GM13977 (cell line): ENCODE data around the gene MRPS27.

Experiments
- DNase-seq: peaks from one replicate; pipeline ENCODE4 v3.0.0; 2012; ENCODE audit warnings: low spot score
- in situ Hi-C: fragments of 300-500 bp; cut with MboI; formaldehyde crosslinking; loops from one replicate; pipeline ENCODE4 v1.12.0; 2022; ENCODE audit warnings: low sequenced_read_pairs, low pct_unique_long_range_greater_than_20kb, mixed read lengths, inconsistent platforms; ENCODE audit not compliant: unreplicated experiment
- TF ChIP-seq, protein P1 (sequence below): IDR thresholded peaks from 2 replicates; pipeline ENCODE4 v1.5.1; 2012; ENCODE audit warnings: mild to moderate bottlenecking, control low read depth; ENCODE audit not compliant: insufficient read depth; ENCODE audit errors: extremely low read depth, missing control alignments

MRPS27 gene

DNA sequence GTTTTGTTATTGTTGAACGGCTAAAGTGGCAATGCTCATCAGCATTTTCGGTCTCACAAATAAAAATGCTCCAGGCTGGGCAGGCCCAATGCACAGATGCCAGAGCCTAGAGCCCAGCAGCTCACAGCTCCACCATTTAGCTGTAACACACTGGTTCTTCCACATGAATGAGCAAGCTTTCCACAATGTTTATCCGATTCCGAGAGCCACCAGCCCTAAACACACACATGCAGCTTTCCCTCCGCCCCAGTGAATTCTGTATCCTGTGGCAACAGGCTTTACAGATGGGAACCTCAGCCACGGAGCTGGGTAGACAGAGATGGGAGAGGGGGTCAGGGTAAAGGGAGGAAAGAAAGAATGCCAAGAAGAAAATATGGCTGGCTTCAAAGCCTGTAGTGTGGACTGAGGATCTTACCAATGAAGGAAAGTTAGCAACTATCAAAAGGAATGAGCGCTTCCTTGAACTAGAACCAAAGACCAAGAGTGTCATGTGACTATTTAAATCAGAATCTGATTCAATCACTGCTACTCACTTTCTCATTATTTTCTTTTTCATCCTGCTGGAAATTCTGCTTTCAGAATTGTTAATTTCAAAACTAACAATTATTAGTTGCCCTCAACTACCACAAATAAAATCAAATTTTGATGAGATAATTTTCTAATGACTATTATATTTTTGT, 77.1 kb downstream of the MRPS27 start:
- in situ Hi-C loops = loop anchor here (10.0 kb wide), 1 partner anchor 108 kb away; no protein-coding TSS in a partner anchor
- DNase-seq = no peak
- TF ChIP-seq, protein P1, sequence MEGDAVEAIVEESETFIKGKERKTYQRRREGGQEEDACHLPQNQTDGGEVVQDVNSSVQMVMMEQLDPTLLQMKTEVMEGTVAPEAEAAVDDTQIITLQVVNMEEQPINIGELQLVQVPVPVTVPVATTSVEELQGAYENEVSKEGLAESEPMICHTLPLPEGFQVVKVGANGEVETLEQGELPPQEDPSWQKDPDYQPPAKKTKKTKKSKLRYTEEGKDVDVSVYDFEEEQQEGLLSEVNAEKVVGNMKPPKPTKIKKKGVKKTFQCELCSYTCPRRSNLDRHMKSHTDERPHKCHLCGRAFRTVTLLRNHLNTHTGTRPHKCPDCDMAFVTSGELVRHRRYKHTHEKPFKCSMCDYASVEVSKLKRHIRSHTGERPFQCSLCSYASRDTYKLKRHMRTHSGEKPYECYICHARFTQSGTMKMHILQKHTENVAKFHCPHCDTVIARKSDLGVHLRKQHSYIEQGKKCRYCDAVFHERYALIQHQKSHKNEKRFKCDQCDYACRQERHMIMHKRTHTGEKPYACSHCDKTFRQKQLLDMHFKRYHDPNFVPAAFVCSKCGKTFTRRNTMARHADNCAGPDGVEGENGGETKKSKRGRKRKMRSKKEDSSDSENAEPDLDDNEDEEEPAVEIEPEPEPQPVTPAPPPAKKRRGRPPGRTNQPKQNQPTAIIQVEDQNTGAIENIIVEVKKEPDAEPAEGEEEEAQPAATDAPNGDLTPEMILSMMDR = no peak

DNA sequence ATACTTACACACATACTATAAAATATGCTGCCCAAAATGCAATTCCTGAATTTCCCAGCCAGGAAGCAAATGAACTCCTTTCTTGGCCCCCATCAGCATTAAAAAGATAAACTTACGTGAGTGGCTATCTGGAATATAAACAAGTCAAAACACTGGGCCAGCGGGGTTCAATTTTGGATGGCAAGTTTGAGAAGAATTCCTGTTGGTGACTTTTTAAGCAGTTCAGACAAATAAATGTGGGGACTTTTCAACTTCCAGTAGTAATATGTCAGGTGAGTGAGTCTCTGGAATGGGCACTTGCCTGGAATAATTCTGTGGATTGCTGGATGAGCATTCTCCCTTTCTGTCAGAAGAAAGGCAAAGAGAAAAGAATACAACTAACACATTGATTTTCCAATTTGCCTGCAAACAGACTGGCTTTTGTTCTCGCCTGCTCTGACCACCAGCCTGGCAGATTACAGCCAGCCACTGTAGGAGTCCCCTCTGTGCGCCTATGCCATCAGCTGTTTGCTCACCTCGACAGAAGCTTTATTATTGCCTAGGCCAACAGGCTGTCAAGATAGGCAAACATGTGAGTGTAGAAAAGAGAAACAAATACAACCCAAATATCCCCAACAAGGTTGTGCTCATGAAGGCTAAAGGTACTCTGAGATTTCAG, 78.6 kb downstream of the MRPS27 start:
- TF ChIP-seq, protein P1 = no peak
- DNase-seq = no peak
- in situ Hi-C loops = loop anchor here (10.0 kb wide), 1 partner anchor 107 kb away; no protein-coding TSS in a partner anchor

GRCh38 chr5:72238712-72239445, 81.2 kb downstream of the MRPS27 start:
- in situ Hi-C loops = no loop called here
- TF ChIP-seq, protein P1 = no peak
- DNase-seq = no peak

DNA sequence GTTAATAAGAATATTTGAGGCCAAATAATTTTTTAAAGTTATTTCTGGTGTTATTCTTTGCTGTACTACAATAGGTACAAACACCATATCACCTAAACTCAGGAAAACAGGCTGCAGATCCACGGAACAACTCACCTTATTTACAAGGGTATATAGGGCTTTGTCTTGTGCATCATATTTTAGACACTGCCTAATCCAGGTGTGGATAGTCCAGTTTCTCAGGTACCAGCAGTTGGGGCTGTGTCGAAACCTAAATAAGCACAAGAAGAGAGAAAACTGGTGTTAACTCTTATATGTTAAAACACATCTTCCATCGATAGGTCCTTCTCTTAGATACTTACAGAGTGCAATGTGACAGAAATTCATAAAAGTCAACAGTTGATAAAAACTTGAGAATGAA, 82.2 kb downstream of the MRPS27 start:
- in situ Hi-C loops = no loop called here
- TF ChIP-seq, protein P1 = no peak
- DNase-seq = no peak

GRCh38 chr5:72237415-72237814, 82.6 kb downstream of the MRPS27 start:
- TF ChIP-seq, protein P1 = no peak
- DNase-seq = no peak
- in situ Hi-C loops = no loop called here

DNA sequence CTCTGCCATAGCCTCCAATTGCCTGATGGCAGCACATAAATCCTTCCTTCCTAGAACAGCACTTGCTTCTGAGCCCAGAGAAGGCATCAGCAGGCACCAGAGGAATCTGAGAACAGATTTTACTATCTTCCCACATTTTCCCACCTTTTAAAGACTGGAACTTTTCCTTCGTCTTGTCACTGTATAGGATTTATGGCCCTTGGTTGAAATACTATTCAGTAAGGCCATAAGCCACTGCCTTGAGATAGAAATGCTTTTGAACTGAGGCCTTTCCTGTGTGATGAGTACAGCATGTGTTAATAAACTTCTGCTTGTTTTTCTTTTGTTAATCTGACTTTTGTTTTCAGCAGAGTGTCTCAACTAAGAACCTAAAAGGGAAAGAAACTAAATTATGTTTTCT, 84.3 kb downstream of the MRPS27 start:
- TF ChIP-seq, protein P1 = no peak
- in situ Hi-C loops = no loop called here
- no peak for DNase-seq
